ENCODE results near the gene LMF1. TPM values are rescaled to one million over a fixed set of nuclear protein-coding genes. Genes with fewer than 3 reads are reported as not detected.

LMF1 gene
- total and polyA plus RNA-seq, 2 of the 8 experiments (the other 6 are each of a cell fraction or from before 2014, with no cell fraction given), result 3.5 to 9.1 TPM

DNA sequence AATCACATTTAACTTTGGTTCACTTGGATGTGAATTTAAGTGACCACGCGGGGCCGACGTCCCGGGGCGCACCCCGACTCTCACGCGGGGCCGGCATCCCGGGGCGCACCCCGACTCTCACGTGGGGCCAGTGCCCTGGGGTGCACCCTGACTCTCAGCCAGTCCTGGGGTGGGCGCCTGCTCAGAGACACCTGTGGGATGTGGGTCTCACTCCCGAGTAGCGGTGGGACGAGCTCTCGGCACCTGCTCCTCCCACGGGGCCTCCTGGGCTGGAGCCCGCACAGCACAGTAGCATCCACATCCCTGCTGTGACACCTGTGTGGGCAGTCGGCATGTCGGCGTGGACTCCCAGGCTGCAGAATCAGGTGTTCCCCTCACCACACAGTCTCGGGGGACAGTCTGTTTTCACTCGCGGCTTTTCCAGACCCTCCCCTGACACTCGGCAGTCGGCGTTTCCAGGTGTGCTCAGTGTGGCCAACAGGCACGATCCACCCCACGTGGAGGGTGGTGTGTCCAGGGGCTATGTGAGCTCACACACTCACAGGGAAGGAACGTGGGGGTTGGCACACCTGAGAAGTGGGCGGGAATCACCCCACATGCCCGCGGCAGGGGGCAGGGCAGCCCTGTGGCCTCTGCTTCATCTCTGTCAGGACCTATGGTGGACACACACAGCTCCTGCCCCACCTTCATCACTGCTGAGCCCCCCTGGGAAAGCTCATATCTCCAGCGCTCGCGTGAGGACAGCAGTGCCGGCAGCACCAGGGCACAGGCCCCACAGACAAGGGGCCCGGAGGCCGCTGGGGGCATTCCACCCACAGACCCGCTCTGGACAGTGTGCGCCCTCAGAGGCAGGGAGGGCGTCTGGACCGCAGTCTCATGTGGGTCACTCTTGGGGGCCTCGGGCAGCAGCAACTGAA, 51.8 kb downstream of the LMF1 start:
- Histone ChIP-seq H2BK5ac (ENCODE audit: low read depth, low read length) (no peak overlapping the region), H3K23ac (ENCODE audit: insufficient read length) (no peak overlapping the region), H4K8ac (ENCODE audit: extremely low read depth, insufficient read depth, low read length) (no peak overlapping the region; the same call in 1 of the 2 replicates), H3K4me1 (replicated peaks in 1 of 4; ENCODE audit: control insufficient read depth in 3 of 4, insufficient read depth in 4 of 4, low read length in 3 of 4) (no peaks in the 10 kb centered on the region; a peak in 1 of 7 replicates), H3K79me1 (ENCODE audit: low read depth, low read length) (peaks cover 2% of the 10 kb centered on the region; the same call in 1 of the 2 replicates), H2AFZ (ENCODE audit: low read length) (no peak overlapping the region), H4K20me1 (replicated peaks in 1 of 2; ENCODE audit: control insufficient read depth in 1 of 2, insufficient read depth in 2 of 2, low read length in 2 of 2) (no peaks in the 10 kb centered on the region), H3K4me2 (ENCODE audit: insufficient read depth in 1 of 2, low read depth in 2 of 2, low read length in 2 of 2) (no peak overlapping the region), H3K27me3 (replicated peaks in 1 of 4; ENCODE audit: control insufficient read depth in 3 of 4, extremely low read depth in 1 of 4, insufficient read depth in 3 of 4, low read length in 3 of 4) (no peaks in the 10 kb centered on the region), H3K9ac (replicated peaks in 1 of 4; ENCODE audit: extremely low read depth in 1 of 4, low read depth in 3 of 4, low read length in 3 of 4) (no peak overlapping the region), H2BK15ac (ENCODE audit: low read length) (no peak overlapping the region), H3K9me3 (ENCODE audit: insufficient read depth in 2 of 2, low read depth in 1 of 2, low read length in 1 of 2) (peaks cover 19 to 76% of the 10 kb centered on the region in 2 experiments), H2BK20ac (ENCODE audit: low read length) (no peak overlapping the region), H2AK5ac (ENCODE audit: low read depth, low read length) (no peak overlapping the region), H3K36me3 (ENCODE audit: control insufficient read depth in 2 of 4, insufficient read depth in 4 of 4, low read length in 3 of 4) (no peaks in the 10 kb centered on the region), H3K79me2 (ENCODE audit: control insufficient read depth in 1 of 2, insufficient read depth in 2 of 2, low read length in 2 of 2) (no peaks in the 10 kb centered on the region), H2BK12ac (ENCODE audit: low read depth, low read length) (no peak overlapping the region), H3K56ac (replicated peaks; ENCODE audit: insufficient read length, low read depth, low read length) (no peak overlapping the region), H3K18ac (ENCODE audit: extremely low read depth, low read length) (no peak overlapping the region), H3K14ac (ENCODE audit: insufficient read length) (no peak overlapping the region), H2BK120ac (replicated peaks; ENCODE audit: low read depth, low read length) (no peak overlapping the region), H3K23me2 (ENCODE audit: low read depth, low read length) (no peaks in the 10 kb centered on the region), H3K4ac (replicated peaks; ENCODE audit: insufficient read length, low read depth, low read length) (no peak overlapping the region), H4K91ac (replicated peaks; ENCODE audit: insufficient read length, low read length) (no peak overlapping the region), H4K5ac (ENCODE audit: insufficient read length, low read depth, low read length) (no peak overlapping the region), H3K4me3 (ENCODE audit: extremely low read depth in 1 of 4, insufficient read depth in 2 of 4, low read depth in 3 of 4, low read length in 4 of 4) (no peak overlapping the region), H3K27ac (ENCODE audit: low read depth, low read length) (no peak overlapping the region)
- FAIRE-seq (no peak), DNase-seq (ENCODE audit: low read depth in 1 of 2, low spot score in 2 of 2) (no peak)
- POLR2A ChIA-PET (ENCODE audit: partially characterized antibody), result no interaction called here
- TF ChIP-seq EGR1 (IDR thresholded peaks at IDR 0.05; ENCODE audit: borderline replicate concordance, low read depth, low read length), result no peak
- TF ChIP-seq, protein P1, sequence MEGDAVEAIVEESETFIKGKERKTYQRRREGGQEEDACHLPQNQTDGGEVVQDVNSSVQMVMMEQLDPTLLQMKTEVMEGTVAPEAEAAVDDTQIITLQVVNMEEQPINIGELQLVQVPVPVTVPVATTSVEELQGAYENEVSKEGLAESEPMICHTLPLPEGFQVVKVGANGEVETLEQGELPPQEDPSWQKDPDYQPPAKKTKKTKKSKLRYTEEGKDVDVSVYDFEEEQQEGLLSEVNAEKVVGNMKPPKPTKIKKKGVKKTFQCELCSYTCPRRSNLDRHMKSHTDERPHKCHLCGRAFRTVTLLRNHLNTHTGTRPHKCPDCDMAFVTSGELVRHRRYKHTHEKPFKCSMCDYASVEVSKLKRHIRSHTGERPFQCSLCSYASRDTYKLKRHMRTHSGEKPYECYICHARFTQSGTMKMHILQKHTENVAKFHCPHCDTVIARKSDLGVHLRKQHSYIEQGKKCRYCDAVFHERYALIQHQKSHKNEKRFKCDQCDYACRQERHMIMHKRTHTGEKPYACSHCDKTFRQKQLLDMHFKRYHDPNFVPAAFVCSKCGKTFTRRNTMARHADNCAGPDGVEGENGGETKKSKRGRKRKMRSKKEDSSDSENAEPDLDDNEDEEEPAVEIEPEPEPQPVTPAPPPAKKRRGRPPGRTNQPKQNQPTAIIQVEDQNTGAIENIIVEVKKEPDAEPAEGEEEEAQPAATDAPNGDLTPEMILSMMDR (IDR thresholded peaks at IDR 0.05; ENCODE audit: control extremely low read depth in 1 of 3, insufficient read depth in 1 of 3, low read depth in 1 of 3, low read length in 3 of 3), result no peak
- TF ChIP-seq ZNF274 (IDR thresholded peaks at IDR 0.05; ENCODE audit: borderline replicate concordance, extremely low read depth, low read length), result no peak
- whole genome bisulfite sequencing, 2 experiments (ENCODE audit: extremely low coverage in 1 of 2, insufficient coverage in 1 of 2, insufficient read length in 1 of 2, insufficient replicate concordance in 2 of 2, low coverage in 1 of 2, low lambda C conversion rate in 2 of 2, missing lambda C conversion rate in 1 of 2), result 90% methylated on average over 36 of the region's 47 CpGs; no CpG with 5 or more reads in 1 of the 2 experiments
- CTCF ChIA-PET (ENCODE audit: partially characterized antibody), result no interaction called here

All from H1 (cell line).